Tongue (tissue), 2 donors: ENCODE data around the gene MIA2. TPM values are rescaled to one million over a fixed set of nuclear protein-coding genes. Genes with fewer than 3 reads are reported as not detected.
"Not testable (repeated sequence)": the region's sequence is repeated elsewhere in the genome, so short reads cannot be mapped to it uniquely, and the experiment has no call there.

Experiments
- DNase-seq: peaks from one replicate; pipeline ENCODE4 v3.0.0-alpha.2; 2015
- total RNA-seq: library from RNA; depleted of rRNA; stranded (reverse); fragments of >200 nt; gene quantifications from one replicate; pipeline ENCODE4 v1.2.3, GENCODE V29; 2014

Gene MIA2
- 46.9 TPM for total RNA-seq

DNA sequence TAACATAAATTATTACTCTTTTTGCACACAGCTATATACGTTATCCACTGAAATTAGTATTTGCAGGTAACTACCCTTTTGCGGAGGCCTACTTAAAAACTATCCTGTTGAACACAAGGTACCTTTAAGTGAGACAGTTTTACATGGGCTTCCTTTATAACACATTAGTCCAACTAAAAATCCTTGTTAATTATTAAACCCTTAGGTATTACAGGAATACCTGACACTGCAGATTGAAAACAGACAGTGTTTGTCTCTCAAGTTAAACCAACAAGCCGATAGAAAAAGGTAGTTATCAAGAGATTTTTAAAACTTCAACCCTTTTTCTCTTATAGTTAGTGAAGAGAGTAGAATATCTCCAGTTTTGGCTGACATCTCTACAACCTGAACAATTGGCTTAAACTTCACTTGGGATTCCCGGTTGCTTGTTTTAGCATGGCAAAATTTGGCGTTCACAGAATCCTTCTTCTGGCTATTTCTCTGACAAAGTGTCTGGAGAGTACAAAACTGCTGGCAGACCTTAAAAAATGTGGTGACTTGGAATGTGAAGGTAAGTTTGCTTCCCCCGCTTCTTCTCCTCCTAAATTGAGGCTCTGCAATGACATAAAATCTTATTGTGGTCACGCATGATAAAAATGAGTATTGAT lies at the start of gene MIA2:
Gene MIA2, plus strand, starts transcription at position 236 of the 647 bp plus-strand sequence. Its CDS starts 200 bp downstream, at position 436.
- DNase-seq: no peak

GRCh38 chr14:39184628-39185255 lies 49.0 kb upstream of the MIA2 start:
- DNase-seq: no peak

DNA sequence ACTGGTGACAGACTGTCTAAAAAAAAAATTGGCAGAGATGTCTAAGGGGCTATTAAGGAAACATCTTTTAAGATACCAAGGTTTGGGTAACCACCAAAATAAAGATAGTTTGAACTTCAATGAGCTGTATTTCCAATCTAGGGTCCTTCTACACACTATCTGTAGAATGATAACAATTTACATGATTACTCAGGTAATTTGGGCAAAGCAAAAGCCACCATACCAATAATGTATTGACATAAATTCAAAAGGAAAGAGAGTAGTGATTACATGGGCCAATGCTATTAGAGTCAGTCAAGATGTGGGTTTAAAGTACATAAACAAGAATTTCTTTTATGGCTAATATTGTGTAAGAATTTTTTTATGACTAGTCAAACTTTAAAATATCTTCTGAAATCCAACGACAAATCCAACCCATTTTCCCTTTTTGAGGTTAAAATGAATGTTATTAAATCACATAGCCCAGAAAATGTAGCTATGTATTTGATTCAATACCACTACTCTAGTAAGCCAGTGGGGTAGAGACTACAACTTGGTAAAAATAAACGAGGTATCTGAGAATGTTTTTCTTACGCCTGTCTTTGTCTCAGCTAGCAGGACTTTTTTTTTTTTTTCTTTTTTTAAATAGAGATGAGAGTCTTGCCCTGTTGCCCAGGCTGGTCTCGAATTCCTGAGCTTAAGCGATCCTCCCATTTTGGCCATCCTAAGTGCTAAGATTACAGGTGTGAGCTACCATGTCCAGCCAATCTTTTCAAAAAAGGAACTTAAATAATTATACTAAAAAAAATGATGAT lies 48.3 kb upstream of the MIA2 start:
- no peak for DNase-seq

- no peak for DNase-seq
Observed at GRCh38 chr14:39186941-39187525, 46.7 kb upstream of the MIA2 start.

GRCh38 chr14:39203659-39204606 lies 29.8 kb upstream of the MIA2 start:
- DNase-seq: no peak

- DNase-seq: not testable (repeated sequence)
Observed at GRCh38 chr14:39207430-39207829, 26.3 kb upstream of the MIA2 start.

GRCh38 chr14:39211109-39211741 lies 22.5 kb upstream of the MIA2 start:
- no peak for DNase-seq

DNA sequence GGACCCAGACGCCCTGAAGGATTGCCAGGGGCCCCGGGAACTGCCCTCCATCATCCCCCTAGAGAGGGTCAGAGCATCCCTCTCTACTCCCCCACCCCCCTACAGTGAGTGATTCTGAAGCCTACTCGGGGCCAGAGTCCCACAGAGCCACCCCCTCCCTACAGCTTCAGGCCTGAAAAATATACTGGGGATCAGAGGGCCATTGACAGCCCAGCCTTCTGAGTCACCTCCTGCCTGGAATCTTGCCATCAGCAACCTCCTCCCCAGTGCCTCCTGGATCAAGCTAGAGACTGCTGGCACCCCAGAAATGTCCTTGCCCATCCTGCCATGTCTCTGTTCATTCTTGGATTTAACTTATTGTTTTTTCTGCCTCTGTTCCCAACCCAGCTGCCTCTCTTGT lies 21.7 kb upstream of the MIA2 start:
- no peak for DNase-seq

- no peak for DNase-seq
Observed at GRCh38 chr14:39212693-39213092, 21.0 kb upstream of the MIA2 start.

GRCh38 chr14:39217214-39217879 lies 16.4 kb upstream of the MIA2 start:
- DNase-seq: no peak

DNA sequence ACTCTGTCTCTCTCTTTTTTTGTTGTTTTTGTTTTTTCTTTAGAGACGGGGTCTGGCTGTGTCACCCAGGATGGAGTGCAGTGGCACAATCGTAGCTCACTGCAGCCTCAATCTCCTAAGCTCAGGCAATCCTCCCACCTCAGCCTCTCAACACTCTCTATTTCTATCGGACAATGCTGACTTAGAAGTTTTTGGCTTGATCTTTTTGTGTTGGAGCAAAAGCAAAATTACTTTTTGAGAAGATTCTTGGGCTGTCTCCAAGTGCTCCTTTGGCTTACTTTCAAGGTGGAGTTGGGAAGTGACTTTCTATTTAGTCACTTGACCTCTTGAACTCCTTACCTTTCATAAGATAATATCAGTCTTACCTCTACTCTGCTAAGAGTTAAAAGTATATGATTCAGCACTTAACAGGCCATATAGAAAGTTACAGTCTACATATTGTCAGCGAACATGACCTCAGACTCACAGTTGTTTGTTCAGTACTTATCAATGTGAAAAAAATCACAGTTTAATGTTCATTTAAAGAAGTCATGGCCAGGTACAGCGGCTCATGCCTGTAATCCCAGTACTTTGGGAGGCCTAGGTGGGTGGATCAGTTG lies 15.4 kb upstream of the MIA2 start:
- no peak for DNase-seq

- DNase-seq: no peak
Observed at GRCh38 chr14:39219075-39219499, 14.6 kb upstream of the MIA2 start.

- not testable (repeated sequence) for DNase-seq
Observed at GRCh38 chr14:39220473-39220872, 13.2 kb upstream of the MIA2 start.

- no peak for DNase-seq
Observed at GRCh38 chr14:39228044-39228443, 5.7 kb upstream of the MIA2 start.

DNA sequence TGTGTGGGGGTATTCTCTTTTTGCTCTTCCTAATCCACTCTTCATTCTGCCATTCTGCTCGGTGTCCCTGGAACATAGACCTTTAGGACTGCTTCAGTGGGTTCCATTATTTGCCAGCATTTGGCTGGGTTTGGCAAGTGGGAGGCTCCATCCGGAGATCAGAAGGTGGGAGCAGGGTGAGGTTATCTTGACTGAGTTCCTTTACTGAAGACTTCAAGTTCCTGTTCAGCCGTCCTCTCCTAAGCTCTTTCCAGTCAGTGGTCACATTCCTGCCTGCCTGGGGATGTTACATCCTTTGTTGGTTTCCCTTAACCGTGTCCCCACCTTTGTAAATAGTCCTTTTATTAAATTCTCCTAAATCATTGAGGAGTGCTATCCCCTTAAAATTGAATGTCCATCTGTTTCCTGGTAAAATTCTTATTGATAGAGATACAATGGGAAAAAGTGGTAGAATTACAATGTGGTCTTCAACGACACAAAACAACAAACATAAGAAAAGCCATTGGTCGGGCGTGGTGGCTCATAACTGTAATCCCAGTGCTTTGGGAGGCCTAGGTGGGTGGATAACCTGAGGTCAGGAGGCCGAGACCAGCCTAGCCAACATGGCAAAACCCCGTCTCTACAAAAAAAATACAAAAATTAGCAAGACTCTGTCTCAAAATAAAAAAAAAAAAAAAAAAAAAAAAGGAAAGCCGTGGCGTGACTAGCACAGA lies 5.0 kb upstream of the MIA2 start:
- no peak for DNase-seq

- no peak for DNase-seq
Observed at GRCh38 chr14:39229222-39229543, 4.5 kb upstream of the MIA2 start.

DNA sequence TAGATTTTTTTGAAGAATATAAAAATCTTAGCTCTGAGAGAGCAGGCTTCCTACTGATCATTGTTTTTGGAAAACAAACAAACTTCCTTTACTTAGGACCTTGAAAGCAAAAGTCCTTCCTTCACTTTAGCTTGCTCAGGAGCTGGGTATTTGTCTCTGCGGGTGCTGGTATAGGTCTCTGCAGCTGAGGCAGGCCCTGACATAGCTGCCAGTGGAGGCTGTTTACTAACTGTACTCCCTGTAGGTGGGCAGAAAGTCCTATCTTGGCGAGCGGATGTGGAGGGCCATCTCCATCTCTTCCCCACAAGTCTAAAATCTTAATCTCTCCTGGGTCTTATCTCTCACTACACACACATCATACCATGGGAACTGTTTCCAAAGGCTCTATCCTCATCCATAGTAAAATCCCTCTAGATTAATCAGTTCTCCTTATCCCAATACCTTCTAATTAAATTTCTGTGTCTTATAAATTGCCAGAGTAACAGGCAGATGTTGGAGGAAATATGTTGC lies 4.1 kb upstream of the MIA2 start:
- no peak for DNase-seq

- no peak for DNase-seq
Observed at GRCh38 chr14:39230416-39231035, 3.2 kb upstream of the MIA2 start.
